Common myeloid progenitor, CD34-positive (primary cell): Measurements from ENCODE around the gene SNX22.

Source experiments
- CTCF ChIA-PET: fragments of 350-600 bp; sonication (Branson Sonifier 250); formaldehyde crosslinking; loops from one replicate; lab custom pipeline; 2021; ENCODE audit warnings: antibody characterized with exemption; lab: Charles Lee
- POLR2A ChIA-PET: fragments of 350-600 bp; sonication (Branson Sonifier 250); formaldehyde crosslinking; loops from one replicate; lab custom pipeline; 2021; ENCODE audit warnings: antibody characterized with exemption; lab: Charles Lee
- DNase-seq, 3 donors: peaks; one replicate each; pipeline versions ENCODE4 v3.0.0 to v3.0.0-alpha.2; 2013
- H3K27ac ChIP-seq, 2 experiments: 1 replicate in 1 of 2; 2 replicates in 1 of 2; pipeline ENCODE4 v1.7.0; 2013; ENCODE audit warnings: inconsistent platforms in 2 of 2, low read length in 2 of 2, mild to moderate bottlenecking in 2 of 2, low read depth in 1 of 2, moderate library complexity in 1 of 2; ENCODE audit not compliant: severe bottlenecking in 2 of 2, insufficient read depth in 1 of 2, poor library complexity in 1 of 2
- H3K27me3 ChIP-seq, 5 experiments: replicated peaks in 2 of 5; 1 replicate in 3 of 5; 2 replicates in 2 of 5; pipeline versions ENCODE4 v1.6.1 to v1.7.0; 2013; ENCODE audit warnings: low read length in 4 of 5, mild to moderate bottlenecking in 2 of 5, moderate library complexity in 2 of 5, inconsistent platforms in 1 of 5; ENCODE audit not compliant: insufficient read depth in 5 of 5, control insufficient read depth in 4 of 5
- H3K36me3 ChIP-seq, 4 experiments: 1 replicate in 2 of 4; 2 replicates in 2 of 4; pipeline versions ENCODE4 v1.6.1 to v1.7.0; 2013; ENCODE audit warnings: low read length in 3 of 4, control low read depth in 1 of 4, mild to moderate bottlenecking in 1 of 4; ENCODE audit not compliant: control insufficient read depth in 4 of 4, insufficient read depth in 4 of 4
- H3K4me1 ChIP-seq, 4 experiments: 1 replicate in 3 of 4; 2 replicates in 1 of 4; pipeline versions ENCODE4 v1.6.1 to v1.7.1; 2013; ENCODE audit warnings: low read length in 3 of 4, mild to moderate bottlenecking in 3 of 4, control low read depth in 1 of 4, inconsistent platforms in 1 of 4, moderate library complexity in 1 of 4; ENCODE audit not compliant: control insufficient read depth in 4 of 4, insufficient read depth in 4 of 4; ENCODE audit errors: control extremely low read depth in 1 of 4
- H3K4me3 ChIP-seq, 7 experiments: 1 replicate in 4 of 7; 2 replicates in 3 of 7; pipeline versions ENCODE4 v1.5.1 to v1.7.0; 2013; ENCODE audit warnings: mild to moderate bottlenecking in 7 of 7, low read length in 6 of 7, moderate library complexity in 6 of 7, inconsistent platforms in 2 of 7, low read depth in 2 of 7, control low read depth in 1 of 7; ENCODE audit not compliant: insufficient read depth in 4 of 7, control insufficient read depth in 1 of 7; ENCODE audit errors: extremely low read depth in 1 of 7
- H3K9me3 ChIP-seq, 5 experiments: 1 replicate in 4 of 5; 2 replicates in 1 of 5; pipeline versions ENCODE4 v1.6.1 to v1.7.1; 2013; ENCODE audit warnings: low read length in 4 of 5, mild to moderate bottlenecking in 2 of 5, inconsistent platforms in 1 of 5, low read depth in 1 of 5, moderate library complexity in 1 of 5; ENCODE audit not compliant: control insufficient read depth in 4 of 5, insufficient read depth in 2 of 5; ENCODE audit errors: control extremely low read depth in 1 of 5
- whole genome bisulfite sequencing: methylation state at CpG from one replicate; pipeline ENCODE4 v1.1.5; 2013; ENCODE audit not compliant: insufficient coverage; 5-methylcytosine and 5-hydroxymethylcytosine counted together

SNX22 gene

DNA sequence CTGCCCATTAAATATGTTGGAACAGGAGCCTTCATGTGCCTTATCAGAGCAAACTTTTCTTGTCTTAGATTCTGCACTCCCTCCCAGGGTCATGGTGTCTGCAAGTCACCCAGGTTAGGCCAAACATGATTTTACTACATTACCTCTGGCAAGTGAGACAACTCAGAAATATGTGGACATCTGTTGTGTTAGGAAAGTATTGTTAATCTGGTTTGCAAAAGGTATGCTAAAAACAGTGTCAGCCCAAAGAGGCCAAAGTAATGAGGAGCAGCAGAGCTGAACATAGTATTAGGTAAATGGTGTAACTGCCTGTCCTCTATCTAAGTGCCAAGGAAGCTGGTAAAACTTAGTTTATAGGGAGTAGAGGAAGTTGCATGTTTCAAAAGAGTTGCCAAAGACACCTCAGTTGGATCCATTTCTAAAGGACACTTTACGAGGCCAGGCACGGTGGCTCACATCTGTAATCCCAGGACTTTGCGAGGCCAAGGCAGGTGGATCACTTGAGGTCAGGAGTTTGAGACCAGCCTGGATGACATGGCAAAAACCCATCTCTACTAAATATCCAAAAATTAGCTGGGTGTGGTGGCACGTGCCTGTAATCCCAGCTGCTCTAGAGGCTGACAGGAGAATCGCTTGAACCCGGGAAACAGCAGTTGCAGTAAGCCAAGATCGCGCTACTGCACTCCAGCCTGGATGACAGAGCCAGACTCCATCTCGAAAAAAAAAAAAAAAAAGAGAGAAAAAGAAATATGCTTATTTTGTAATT, 33.8 kb downstream of the SNX22 start:
- Histone ChIP-seq H3K9me3 (no peaks in the 10 kb centered on the region), H3K27ac (no peak overlapping the region), H3K4me3 (no peak overlapping the region), H3K36me3 (peaks cover 2 to 16% (median 8%) of the 10 kb centered on the region in 4 experiments), H3K4me1 (peaks cover 0 to 11% (median 6%) of the 10 kb centered on the region in 4 experiments), H3K27me3 (no peaks in the 10 kb centered on the region)
- WGBS = 100% methylated on average over 4 of the region's 9 CpGs
- ChIA-PET CTCF (interaction anchor here (1.4 to 2.1 kb wide), 2 partner anchors 8 to 9 kb away, joined by 5 read pairs; no protein-coding TSS in a partner anchor), POLR2A (no interaction called here)
- no peak for DNase-seq

GRCh38 chr15:64187396-64188191, 36.1 kb downstream of the SNX22 start:
- Histone ChIP-seq H3K36me3 (peaks cover 2 to 14% (median 6%) of the 10 kb centered on the region in 4 experiments), H3K4me3 (no peak overlapping the region), H3K9me3 (no peaks in the 10 kb centered on the region), H3K27me3 (no peaks in the 10 kb centered on the region), H3K27ac (no peak overlapping the region), H3K4me1 (no peaks in the 10 kb centered on the region)
- no peak for DNase-seq
- WGBS = 100% methylated on average over 1 of the region's 2 CpGs
- POLR2A ChIA-PET = no interaction called here
- CTCF ChIA-PET = interaction anchor here (1.0 to 2.1 kb wide), 2 partner anchors 10 to 24 kb away, joined by 3 to 5 read pairs; no protein-coding TSS in a partner anchor

GRCh38 chr15:64191971-64192830, 40.7 kb downstream of the SNX22 start:
- H3K4me1 ChIP-seq = no peaks in the 10 kb centered on the region
- CTCF ChIA-PET = no interaction called here
- no peak for DNase-seq
- peaks cover 5 to 15% (median 9%) of the 10 kb centered on the region in 4 experiments for H3K36me3 ChIP-seq
- no peaks in the 10 kb centered on the region for H3K27me3 ChIP-seq
- no peak overlapping the region for H3K4me3 ChIP-seq
- POLR2A ChIA-PET = interaction anchor here (0.6 kb wide), 1 partner anchor 91 kb away, joined by 3 read pairs; no protein-coding TSS in a partner anchor
- 97% methylated on average over 4 of the region's 5 CpGs for WGBS
- H3K27ac ChIP-seq = no peak overlapping the region
- no peaks in the 10 kb centered on the region for H3K9me3 ChIP-seq

DNA sequence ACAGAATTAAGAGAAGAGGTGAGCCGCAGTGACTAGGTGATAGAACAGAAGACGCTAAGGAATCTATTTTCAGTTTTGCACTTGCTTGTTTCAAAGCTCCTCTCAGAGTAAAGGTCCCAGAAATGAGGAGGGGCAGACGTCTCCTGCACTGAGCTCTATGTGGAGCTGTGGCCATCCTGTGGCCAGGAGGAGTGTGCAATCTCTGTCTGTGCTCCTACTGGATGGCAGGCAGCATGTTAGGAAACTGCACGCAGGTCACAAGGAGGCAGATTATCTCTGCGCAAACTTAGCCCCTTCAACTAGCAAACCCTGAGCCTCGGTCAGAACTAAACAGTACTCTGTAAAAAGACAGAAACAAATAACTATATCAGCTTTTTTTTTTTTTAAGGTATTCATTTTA, 42.4 kb downstream of the SNX22 start:
- ChIA-PET CTCF (interaction anchor here (1.6 kb wide), 1 partner anchor 9 kb away, joined by 4 read pairs; no protein-coding TSS in a partner anchor), POLR2A (no interaction called here)
- DNase-seq = no peak
- Histone ChIP-seq H3K36me3 (peaks cover 4 to 10% (median 9%) of the 10 kb centered on the region in 4 experiments), H3K27me3 (no peaks in the 10 kb centered on the region), H3K4me3 (no peak overlapping the region), H3K27ac (no peak overlapping the region), H3K9me3 (no peaks in the 10 kb centered on the region), H3K4me1 (no peaks in the 10 kb centered on the region)
- WGBS = 100% methylated on average over 2 of the region's 6 CpGs

DNA sequence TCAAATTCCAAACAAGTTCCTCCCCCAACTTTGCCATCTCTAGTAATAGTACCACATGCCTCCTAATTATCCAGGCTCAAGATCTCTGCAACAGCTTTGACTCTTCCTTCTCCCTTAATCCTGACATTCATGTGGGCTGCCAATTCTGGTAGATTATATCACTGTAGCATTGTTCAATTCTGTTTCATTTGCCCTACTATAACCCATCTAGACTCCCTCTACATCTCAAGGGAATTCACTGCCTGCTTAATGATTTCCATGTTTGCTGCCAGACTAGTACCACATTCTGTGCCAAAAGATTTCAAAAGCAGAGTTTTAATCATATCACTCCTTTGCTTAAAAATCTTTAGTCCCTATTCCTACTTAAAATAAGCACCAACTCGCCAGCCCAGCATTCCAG, 45.9 kb downstream of the SNX22 start:
- ChIA-PET POLR2A (no interaction called here), CTCF (no interaction called here)
- 100% methylated on average over 1 of the region's 1 CpG for WGBS

GRCh38 chr15:64205202-64205601, 53.7 kb downstream of the SNX22 start:
- H3K27ac ChIP-seq = peak overlapping the region in 1 of 2 experiments; percentile 70
- no peaks in the 10 kb centered on the region for H3K27me3 ChIP-seq
- H3K4me3 ChIP-seq = no peak overlapping the region
- peaks cover 0 to 1% (median 0%) of the 10 kb centered on the region in 4 experiments for H3K4me1 ChIP-seq
- peaks cover 0 to 29% (median 18%) of the 10 kb centered on the region in 4 experiments for H3K36me3 ChIP-seq
- ChIA-PET POLR2A (no interaction called here), CTCF (interaction anchor here (1.1 to 1.9 kb wide), 3 partner anchors 13 to 477 kb away, joined by 3 to 6 read pairs (median 4); no protein-coding TSS in a partner anchor)
- no peaks in the 10 kb centered on the region for H3K9me3 ChIP-seq
- DNase-seq = peak in 2 of 3 donors; percentile 22 to 53

More for the DNA sequence above, 45.9 kb downstream of the SNX22 start:
- H3K27me3 ChIP-seq = no peaks in the 10 kb centered on the region
- no peak for DNase-seq
- H3K4me1 ChIP-seq = no peaks in the 10 kb centered on the region
- H3K9me3 ChIP-seq = no peaks in the 10 kb centered on the region
- peaks cover 6 to 18% (median 12%) of the 10 kb centered on the region in 4 experiments for H3K36me3 ChIP-seq
- H3K27ac ChIP-seq = no peak overlapping the region
- H3K4me3 ChIP-seq = no peak overlapping the region
